ENCODE results near the gene KIFBP.
"Not testable (repeated sequence)": the region's sequence is repeated elsewhere in the genome, so short reads cannot be mapped to it uniquely, and the experiment has no call there.

The KIFBP gene

DNA sequence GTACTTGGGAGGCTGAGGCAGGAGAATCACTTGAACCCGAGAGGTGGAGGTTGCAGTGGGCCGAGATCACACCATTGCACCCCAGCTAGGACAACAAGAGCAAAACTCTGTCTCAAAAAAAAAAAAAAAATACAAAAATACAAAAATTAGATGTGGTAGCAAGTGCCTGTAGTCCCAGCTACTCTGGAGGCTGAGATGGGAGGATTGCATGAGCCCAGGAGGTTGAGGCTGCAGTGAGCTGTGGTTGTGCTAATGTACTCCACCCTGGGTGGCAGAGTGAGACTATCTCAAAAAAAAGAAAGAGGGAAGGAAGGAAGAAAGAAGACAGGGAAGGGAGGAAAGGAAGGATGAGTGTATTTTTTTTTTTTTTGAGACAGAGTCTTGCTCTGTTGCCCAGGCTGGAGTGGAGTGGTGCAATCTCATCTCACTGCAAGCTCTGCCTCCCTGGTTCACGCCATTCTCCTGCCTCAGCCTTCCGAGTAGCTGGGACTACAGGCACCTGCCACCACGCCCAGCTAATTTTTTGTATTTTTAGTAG lies 12.6 kb upstream of the KIFBP start:
- H3K36me3 Mint-ChIP-seq (ENCODE audit: insufficient read depth) = peaks cover 90% of the 10 kb centered on the region
- not testable (repeated sequence) for ATAC-seq (replicated peaks; ENCODE audit: extremely low read depth, poor library complexity, severe bottlenecking); H3K4me3 Mint-ChIP-seq; H3K4me1 Mint-ChIP-seq; H3K27me3 Mint-ChIP-seq; DNase-seq (ENCODE audit: low spot score in 2 of 2); H3K9me3 Mint-ChIP-seq
- H3K27ac Mint-ChIP-seq (ENCODE audit: low read depth) = peak overlapping the region; percentile 55

DNA sequence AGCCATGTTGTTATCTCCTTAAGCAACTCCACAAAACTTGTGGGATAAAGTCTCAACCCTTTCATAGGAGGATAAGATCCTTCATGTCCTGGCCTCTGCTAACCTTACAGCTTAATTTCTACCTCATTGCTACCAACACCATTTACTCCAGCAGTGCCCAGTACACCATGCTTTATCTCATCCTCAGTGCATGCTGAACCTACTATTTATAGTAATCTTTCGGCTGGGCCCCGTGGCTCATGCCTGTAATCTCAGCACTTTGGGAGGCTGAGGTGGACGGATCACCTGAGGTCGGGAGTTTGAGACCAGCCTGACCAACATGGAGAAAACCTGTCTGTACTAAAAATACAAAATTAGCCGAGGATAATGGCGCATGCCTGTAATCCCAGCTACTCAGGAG lies 8.9 kb upstream of the KIFBP start:
- not testable (repeated sequence) for H3K4me3 Mint-ChIP-seq; DNase-seq (ENCODE audit: low spot score in 2 of 2); H3K9me3 Mint-ChIP-seq; H3K27ac Mint-ChIP-seq (ENCODE audit: low read depth); H3K4me1 Mint-ChIP-seq; ATAC-seq (replicated peaks; ENCODE audit: extremely low read depth, poor library complexity, severe bottlenecking); H3K27me3 Mint-ChIP-seq
- H3K36me3 Mint-ChIP-seq (ENCODE audit: insufficient read depth) = peaks cover 74% of the 10 kb centered on the region

DNA sequence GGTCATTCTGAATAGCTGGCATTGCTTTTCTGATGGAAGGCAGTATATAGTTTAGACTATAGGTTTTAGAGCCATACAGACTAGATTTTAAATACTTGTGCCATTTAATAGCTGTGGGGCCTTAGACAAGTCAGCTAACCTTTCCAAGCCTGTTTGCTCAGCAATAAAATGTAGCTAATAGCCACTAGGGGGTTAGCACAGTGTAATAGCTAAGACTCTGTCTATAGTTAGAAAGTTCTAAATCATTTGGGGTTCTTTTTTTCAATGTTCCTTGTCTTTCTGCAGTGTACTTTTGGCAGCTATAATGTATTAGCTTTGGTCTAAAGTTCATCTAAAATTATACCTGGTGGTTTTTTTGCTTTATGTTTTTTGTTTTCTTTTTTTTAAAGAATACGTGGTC lies 7.5 kb upstream of the KIFBP start:
- H3K27ac Mint-ChIP-seq (ENCODE audit: low read depth) = no peak overlapping the region
- no peaks in the 10 kb centered on the region for H3K27me3 Mint-ChIP-seq
- ATAC-seq (replicated peaks; ENCODE audit: extremely low read depth, poor library complexity, severe bottlenecking) (peak; percentile 32), DNase-seq (ENCODE audit: low spot score in 2 of 2) (no peak)
- H3K9me3 Mint-ChIP-seq = no peaks in the 10 kb centered on the region
- H3K36me3 Mint-ChIP-seq (ENCODE audit: insufficient read depth) = peaks cover 65% of the 10 kb centered on the region
- H3K4me1 Mint-ChIP-seq = peaks cover 6% of the 10 kb centered on the region
- H3K4me3 Mint-ChIP-seq = no peak overlapping the region

DNA sequence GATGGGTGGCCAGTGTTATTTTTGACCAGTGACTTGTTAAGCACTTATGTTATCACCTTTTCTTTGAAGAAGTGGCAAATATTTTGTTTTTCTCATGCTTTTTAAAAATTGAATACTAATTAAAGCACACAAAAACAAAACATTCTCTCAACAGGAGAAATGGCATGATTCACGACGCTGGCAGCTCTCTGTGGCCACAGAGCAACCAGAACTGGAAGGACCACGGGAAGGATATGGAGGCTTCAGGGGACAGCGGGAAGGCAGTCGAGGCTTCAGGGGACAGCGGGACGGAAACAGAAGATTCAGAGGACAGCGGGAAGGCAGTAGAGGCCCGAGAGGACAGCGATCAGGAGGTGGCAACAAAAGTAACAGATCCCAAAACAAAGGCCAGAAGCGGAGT lies 6.2 kb upstream of the KIFBP start:
- Mint-ChIP-seq H3K36me3 (ENCODE audit: insufficient read depth) (peaks cover 56% of the 10 kb centered on the region), H3K4me3 (no peak overlapping the region), H3K27me3 (no peaks in the 10 kb centered on the region), H3K9me3 (no peaks in the 10 kb centered on the region), H3K27ac (ENCODE audit: low read depth) (no peak overlapping the region), H3K4me1 (peaks cover 11% of the 10 kb centered on the region)
- no peak for DNase-seq (ENCODE audit: low spot score in 2 of 2)
- no peak for ATAC-seq (replicated peaks; ENCODE audit: extremely low read depth, poor library complexity, severe bottlenecking)

DNA sequence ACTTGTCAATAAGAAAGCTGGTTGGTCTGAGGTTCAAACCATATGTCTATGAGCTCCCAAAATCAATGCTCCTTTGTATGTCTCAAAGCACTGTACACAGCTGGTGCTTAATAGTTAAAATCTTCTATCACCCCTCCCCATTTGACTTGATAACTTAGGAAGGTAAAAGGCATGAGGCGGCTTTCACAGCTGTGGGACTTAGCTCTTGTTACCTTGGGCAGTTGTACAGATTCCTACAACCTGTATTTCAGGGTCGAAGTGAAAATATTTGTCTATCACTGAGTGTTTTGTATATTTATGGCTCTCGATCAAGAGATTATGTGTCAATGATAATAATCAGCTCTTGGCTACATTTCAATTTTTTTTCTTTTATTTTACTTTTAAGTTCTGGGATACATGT lies 992 bp upstream of the KIFBP start:
- DNase-seq (ENCODE audit: low spot score in 2 of 2) (no peak), ATAC-seq (replicated peaks; ENCODE audit: extremely low read depth, poor library complexity, severe bottlenecking) (no peak)
- Mint-ChIP-seq H3K27me3 (no peaks in the 10 kb centered on the region), H3K9me3 (no peaks in the 10 kb centered on the region), H3K27ac (ENCODE audit: low read depth) (peak overlapping the region; percentile 92), H3K4me1 (peaks cover 44% of the 10 kb centered on the region), H3K36me3 (ENCODE audit: insufficient read depth) (peaks cover 27% of the 10 kb centered on the region), H3K4me3 (peak overlapping the region; percentile 94)

DNA sequence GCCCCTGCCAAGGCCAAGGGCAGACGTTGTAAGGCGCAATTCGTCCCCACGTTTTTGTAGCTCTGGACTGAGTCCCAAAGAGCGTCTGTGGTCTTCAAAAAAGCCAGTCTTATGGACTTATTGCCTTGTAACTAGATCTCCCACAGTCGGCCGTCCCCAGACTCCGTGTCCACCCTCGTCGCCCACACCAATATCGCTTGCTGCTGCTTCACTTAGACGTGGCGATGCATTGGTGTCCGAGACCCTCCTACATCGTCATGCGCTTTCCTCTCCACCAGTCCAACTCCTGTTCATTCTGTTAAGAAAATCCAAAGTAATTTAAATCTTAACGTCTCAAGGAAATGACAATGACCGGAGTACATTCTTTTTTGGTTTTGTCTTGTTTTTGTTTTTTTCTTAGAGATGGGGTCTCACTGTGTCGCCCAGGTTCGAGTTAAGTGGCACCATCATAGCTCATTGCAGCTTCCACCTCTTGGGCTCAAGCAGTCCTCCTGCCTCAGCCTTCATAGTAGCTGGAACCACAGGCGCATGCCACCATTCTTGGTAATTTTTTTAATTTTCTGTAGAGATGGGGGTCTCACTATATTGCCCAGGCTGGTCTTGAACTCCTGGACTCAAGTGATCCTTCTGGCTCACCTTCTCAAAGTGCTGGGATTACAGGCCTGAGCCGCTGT lies 851 bp downstream of the KIFBP start:
- ATAC-seq (replicated peaks; ENCODE audit: extremely low read depth, poor library complexity, severe bottlenecking) (no peak), DNase-seq (ENCODE audit: low spot score in 2 of 2) (no peak)
- Mint-ChIP-seq H3K9me3 (no peaks in the 10 kb centered on the region), H3K4me3 (peak overlapping the region; percentile 94), H3K27ac (ENCODE audit: low read depth) (peak overlapping the region; percentile 92), H3K4me1 (peaks cover 54% of the 10 kb centered on the region), H3K27me3 (no peaks in the 10 kb centered on the region), H3K36me3 (ENCODE audit: insufficient read depth) (peaks cover 17% of the 10 kb centered on the region)

DNA sequence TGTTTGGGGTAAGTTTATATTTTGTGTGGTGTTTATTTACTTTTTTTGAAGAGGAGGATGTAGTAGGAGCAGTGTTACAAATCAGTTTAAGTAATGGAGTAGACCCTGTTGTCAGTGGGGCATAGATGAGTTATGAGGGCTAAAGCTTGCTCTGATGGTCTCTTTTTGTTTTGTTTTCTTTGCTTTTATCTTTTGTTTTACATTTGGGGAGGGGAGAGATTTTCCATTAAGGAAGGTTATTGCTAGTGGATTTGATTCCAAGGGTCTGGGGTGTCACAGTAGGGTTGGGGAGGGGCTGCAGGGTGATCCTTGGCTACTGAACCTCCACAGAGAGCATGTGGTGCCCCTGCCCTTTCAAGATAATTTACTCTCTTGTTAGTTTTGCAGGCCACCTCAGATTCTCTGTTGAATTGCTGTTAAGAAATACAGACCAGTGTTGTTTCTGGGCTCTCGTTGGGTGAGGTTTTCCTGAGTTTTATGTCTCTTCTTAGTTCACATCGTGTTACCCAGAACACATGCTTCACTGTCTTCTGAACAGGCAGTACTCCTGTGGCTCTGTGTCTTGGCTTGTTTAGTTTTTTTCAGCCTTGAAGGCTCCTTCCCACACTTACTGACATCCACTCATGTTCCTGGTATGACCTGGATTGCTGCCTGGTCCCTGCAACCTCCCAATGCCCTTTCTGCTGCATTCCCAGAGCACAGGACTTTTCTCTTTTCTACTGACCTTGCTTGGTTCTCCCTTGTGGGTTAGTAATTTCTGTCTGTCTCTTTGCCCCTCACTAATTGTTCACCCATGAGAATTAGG lies 4.2 kb downstream of the KIFBP start:
- Mint-ChIP-seq H3K9me3 (no peaks in the 10 kb centered on the region), H3K4me1 (peaks cover 70% of the 10 kb centered on the region)

DNA sequence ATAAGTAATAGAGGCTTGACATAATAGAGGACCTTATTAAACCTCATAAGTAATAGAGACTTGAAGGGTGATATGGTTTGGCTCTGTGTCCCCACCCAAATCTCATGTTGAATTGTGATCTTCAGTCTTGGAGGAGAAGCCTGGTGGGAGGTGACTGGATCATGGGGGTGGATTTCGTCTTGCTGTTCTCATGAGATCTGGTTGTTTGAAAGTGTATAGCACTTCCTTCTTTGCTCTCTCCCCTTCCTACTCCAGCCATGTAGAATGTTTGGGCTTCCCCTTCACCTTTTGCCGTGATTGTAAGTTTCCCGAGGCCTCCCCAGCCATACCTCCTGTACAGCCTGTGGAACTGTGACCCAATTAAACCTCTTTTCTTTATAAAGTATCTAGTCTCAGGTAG lies 8.6 kb downstream of the KIFBP start:
- Mint-ChIP-seq H3K9me3 (no peaks in the 10 kb centered on the region), H3K36me3 (ENCODE audit: insufficient read depth) (peaks cover 4% of the 10 kb centered on the region), H3K4me1 (peaks cover 35% of the 10 kb centered on the region), H3K4me3 (no peak overlapping the region), H3K27ac (ENCODE audit: low read depth) (peak overlapping the region; percentile 11), H3K27me3 (no peaks in the 10 kb centered on the region)
- DNase-seq (ENCODE audit: low spot score in 2 of 2) (no peak), ATAC-seq (replicated peaks; ENCODE audit: extremely low read depth, poor library complexity, severe bottlenecking) (no peak)

More for the DNA sequence above, 4.2 kb downstream of the KIFBP start:
- Mint-ChIP-seq H3K36me3 (ENCODE audit: insufficient read depth) (peaks cover 11% of the 10 kb centered on the region), H3K27me3 (no peaks in the 10 kb centered on the region), H3K27ac (ENCODE audit: low read depth) (peak overlapping the region; percentile 1), H3K4me3 (no peak overlapping the region)
- DNase-seq (ENCODE audit: low spot score in 2 of 2) (no peak), ATAC-seq (replicated peaks; ENCODE audit: extremely low read depth, poor library complexity, severe bottlenecking) (no peak)

DNA sequence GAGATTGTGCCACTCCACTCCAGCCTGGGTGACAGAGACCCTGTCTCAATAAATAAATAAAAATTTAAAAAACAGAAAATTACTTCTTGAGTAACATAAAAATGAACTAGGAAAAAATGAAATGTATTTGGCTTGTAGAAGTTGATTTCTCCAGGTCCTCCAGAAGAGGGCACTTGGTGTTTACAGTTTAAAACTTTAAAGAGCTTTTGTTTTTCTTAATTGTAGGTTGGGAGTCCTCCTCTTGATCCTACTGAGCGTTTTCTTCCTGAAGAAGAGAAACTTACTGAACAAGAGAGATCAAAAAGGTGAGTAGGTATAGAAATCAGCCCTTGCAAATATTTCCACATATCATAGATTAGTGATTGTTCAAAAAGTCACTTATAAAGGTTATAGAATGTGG lies 16.2 kb downstream of the KIFBP start:
- no peak overlapping the region for H3K4me3 Mint-ChIP-seq
- peaks cover 24% of the 10 kb centered on the region for H3K36me3 Mint-ChIP-seq (ENCODE audit: insufficient read depth)
- H3K4me1 Mint-ChIP-seq = no peaks in the 10 kb centered on the region
- H3K9me3 Mint-ChIP-seq = no peaks in the 10 kb centered on the region
- ATAC-seq (replicated peaks; ENCODE audit: extremely low read depth, poor library complexity, severe bottlenecking) = no peak
- H3K27ac Mint-ChIP-seq (ENCODE audit: low read depth) = no peak overlapping the region
- no peaks in the 10 kb centered on the region for H3K27me3 Mint-ChIP-seq
- no peak for DNase-seq (ENCODE audit: low spot score in 2 of 2)

DNA sequence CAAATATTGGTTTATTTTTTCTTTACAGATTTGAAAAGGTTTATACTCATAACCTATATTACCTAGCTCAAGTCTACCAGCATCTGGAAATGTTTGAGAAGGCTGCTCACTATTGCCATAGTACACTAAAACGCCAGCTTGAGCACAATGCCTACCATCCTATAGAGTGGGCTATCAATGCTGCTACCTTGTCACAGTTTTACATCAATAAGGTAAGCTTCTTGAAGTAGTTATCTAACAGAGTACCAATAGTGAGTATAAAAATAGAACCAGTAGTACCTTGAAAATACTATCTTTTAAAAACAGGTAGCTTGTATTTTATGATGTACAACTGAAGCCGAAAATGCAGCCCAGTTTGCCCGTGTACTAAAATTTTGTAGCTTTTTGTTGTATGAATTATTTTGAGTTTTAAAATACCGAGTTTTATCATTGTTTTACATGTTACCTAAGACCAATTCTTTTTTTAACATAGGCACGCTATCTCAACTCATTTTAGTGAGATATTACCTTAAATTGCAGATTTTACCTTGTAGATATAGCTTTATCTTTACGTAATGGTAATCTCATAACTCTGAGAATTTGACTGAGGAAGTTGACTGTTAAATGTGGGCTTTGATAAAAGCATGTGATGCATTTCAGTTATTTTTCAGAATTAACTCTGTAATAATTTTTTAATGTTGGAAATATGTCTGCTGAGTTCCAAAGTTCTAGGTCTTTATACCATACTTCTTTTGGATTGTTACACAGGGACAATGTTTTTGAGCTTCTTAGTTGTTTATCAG lies 17.3 kb downstream of the KIFBP start:
- ATAC-seq (replicated peaks; ENCODE audit: extremely low read depth, poor library complexity, severe bottlenecking) (no peak), DNase-seq (ENCODE audit: low spot score in 2 of 2) (no peak)
- peaks cover 29% of the 10 kb centered on the region for H3K36me3 Mint-ChIP-seq (ENCODE audit: insufficient read depth)
- H3K4me3 Mint-ChIP-seq = no peak overlapping the region
- H3K4me1 Mint-ChIP-seq = no peaks in the 10 kb centered on the region
- H3K27ac Mint-ChIP-seq (ENCODE audit: low read depth) = no peak overlapping the region
- H3K27me3 Mint-ChIP-seq = no peaks in the 10 kb centered on the region
- no peaks in the 10 kb centered on the region for H3K9me3 Mint-ChIP-seq

DNA sequence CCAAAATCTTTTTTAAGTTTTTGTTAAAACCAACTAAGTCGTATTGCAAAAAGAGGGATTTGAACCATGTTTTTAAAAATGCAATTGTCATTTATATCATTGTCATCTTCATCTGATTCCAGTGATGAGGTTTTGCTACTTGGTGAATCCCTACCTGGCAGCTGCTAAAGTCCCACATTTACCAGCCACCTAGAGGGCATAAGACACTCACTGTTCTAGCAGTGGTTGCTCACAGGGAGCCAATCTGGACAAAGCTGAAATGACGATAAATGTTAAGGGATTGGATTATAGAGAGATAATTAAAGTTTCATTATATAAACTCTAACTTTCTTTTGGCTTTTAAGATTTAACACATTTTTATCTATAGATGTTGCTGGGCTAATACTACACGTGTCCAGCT lies 18.7 kb downstream of the KIFBP start:
- peaks cover 34% of the 10 kb centered on the region for H3K36me3 Mint-ChIP-seq (ENCODE audit: insufficient read depth)
- H3K4me1 Mint-ChIP-seq = no peaks in the 10 kb centered on the region
- ATAC-seq (replicated peaks; ENCODE audit: extremely low read depth, poor library complexity, severe bottlenecking) (no peak), DNase-seq (ENCODE audit: low spot score in 2 of 2) (no peak)
- no peaks in the 10 kb centered on the region for H3K27me3 Mint-ChIP-seq
- no peak overlapping the region for H3K27ac Mint-ChIP-seq (ENCODE audit: low read depth)
- H3K9me3 Mint-ChIP-seq = no peaks in the 10 kb centered on the region
- no peak overlapping the region for H3K4me3 Mint-ChIP-seq

DNA sequence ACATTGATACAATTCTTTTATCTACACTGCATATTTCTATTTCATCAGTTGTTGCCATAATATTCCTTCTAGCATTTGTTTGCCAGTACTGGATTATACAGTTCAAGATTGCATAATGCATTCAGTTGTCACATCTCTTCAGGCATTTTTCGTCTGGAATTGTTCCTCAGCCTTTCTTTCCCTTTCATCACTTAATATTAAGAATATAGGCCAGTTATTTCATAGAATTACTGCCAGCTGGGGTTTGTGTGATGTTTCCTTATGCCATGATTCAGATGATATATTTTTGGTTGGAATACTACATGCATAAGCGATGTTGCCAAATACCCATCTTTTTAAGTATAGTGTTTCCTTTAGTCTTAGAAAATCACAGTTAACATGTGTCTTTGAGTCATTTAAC lies 20.8 kb downstream of the KIFBP start:
- DNase-seq (ENCODE audit: low spot score in 2 of 2) (no peak), ATAC-seq (replicated peaks; ENCODE audit: extremely low read depth, poor library complexity, severe bottlenecking) (no peak)
- H3K27me3 Mint-ChIP-seq = no peaks in the 10 kb centered on the region
- peaks cover 6% of the 10 kb centered on the region for H3K4me1 Mint-ChIP-seq
- H3K36me3 Mint-ChIP-seq (ENCODE audit: insufficient read depth) = peaks cover 37% of the 10 kb centered on the region
- H3K27ac Mint-ChIP-seq (ENCODE audit: low read depth) = no peak overlapping the region
- no peaks in the 10 kb centered on the region for H3K9me3 Mint-ChIP-seq
- no peak overlapping the region for H3K4me3 Mint-ChIP-seq
